HepG2 (cell line): ENCODE measurements around the gene ABT1. TPM values are rescaled to one million over a fixed set of nuclear protein-coding genes. Genes with fewer than 3 reads are reported as not detected.

ENCODE experiments used
- ATAC-seq: fragments of 200-7000 bp; cut with Tn5 transposase; 3 replicates; pipeline ENCODE4 v1.9.1; 2020; ENCODE audit warnings: mild to moderate bottlenecking, moderate library complexity
- BruUV-seq: library from RNA; stranded (reverse); fragments of 400-500 nt; replicated peaks from 2 replicates; lab custom pipeline; 2021; lab: Mats Ljungman, UMichigan
- CTCF ChIA-PET: fragments of 300-600 bp; formaldehyde crosslinking; extraction: SDS; loops from one replicate; lab custom pipeline; 2021; ENCODE audit warnings: low total read pairs, inconsistent platforms, low intra/inter-chr PET ratio; lab: Yijun Ruan, JAX
- POLR2A ChIA-PET: fragments of 350-600 bp; sonication (Branson Sonifier 250); formaldehyde crosslinking; loops from one replicate; lab custom pipeline; 2020; ENCODE audit warnings: antibody characterized with exemption, inconsistent platforms; lab: Yijun Ruan, JAX
- DNase-seq: peaks from one replicate; pipeline ENCODE4 v3.0.0-alpha.2; 2015; ENCODE audit warnings: low spot score
- FAIRE-seq: peaks from 3 replicates; lab custom pipeline; 2011; peaks lifted over from hg19 to GRCh38; lab: Jason Lieb, UNC
- H2AFZ ChIP-seq: one replicate; pipeline ENCODE4 v1.6.1; 2011; ENCODE audit warnings: low read length, inconsistent platforms
- H3K27ac ChIP-seq: fragments of 300-600 bp; 3 replicates; pipeline ENCODE4 v1.8.0; 2011; ENCODE audit warnings: mixed run types, mild to moderate bottlenecking, mixed read lengths, low read length, inconsistent platforms; ENCODE audit not compliant: insufficient read depth; ENCODE audit errors: extremely low read length
- H3K27me3 ChIP-seq, 2 experiments: fragments of 200-600 bp in 1 of 2; 2 replicates in 1 of 2; 3 replicates in 1 of 2; pipeline versions ENCODE4 v1.6.0 to v1.8.0; 2011; ENCODE audit warnings: low read length in 2 of 2, mild to moderate bottlenecking in 2 of 2, moderate library complexity in 2 of 2, inconsistent platforms in 1 of 2; ENCODE audit not compliant: insufficient read depth in 2 of 2, control insufficient read depth in 1 of 2
- H3K36me3 ChIP-seq, 2 experiments: fragments of 200-600 bp in 1 of 2; replicated peaks in 1 of 2; 2 replicates in 1 of 2; 3 replicates in 1 of 2; pipeline versions ENCODE4 v1.5.1 to v1.8.0; 2011; ENCODE audit warnings: low read length in 2 of 2, inconsistent platforms in 1 of 2; ENCODE audit not compliant: insufficient read depth in 2 of 2, control insufficient read depth in 1 of 2
- H3K4me1 ChIP-seq: 2 replicates; pipeline ENCODE4 v1.5.1; 2012; ENCODE audit warnings: low read length, inconsistent platforms; ENCODE audit not compliant: insufficient read depth
- H3K4me2 ChIP-seq: 2 replicates; pipeline ENCODE4 v1.6.0; 2011; ENCODE audit warnings: low read depth, low read length, inconsistent platforms
- H3K4me3 ChIP-seq, 3 experiments: fragments of 200-600 bp in 1 of 3; sonication (generic), shearing (Covaris generic) in 1 of 3; replicated peaks in 1 of 3; 2 replicates each; pipeline ENCODE4 v1.5.1; 2011 to 2016; ENCODE audit warnings: low read length in 3 of 3, inconsistent platforms in 2 of 3, low read depth in 2 of 3, mild to moderate bottlenecking in 2 of 3, control low read depth in 1 of 3, mixed read lengths in 1 of 3; ENCODE audit not compliant: insufficient read depth in 1 of 3
- H3K79me2 ChIP-seq: one replicate; pipeline ENCODE4 v1.6.1; 2011; ENCODE audit warnings: low read length, inconsistent platforms; ENCODE audit not compliant: insufficient read depth
- H3K9ac ChIP-seq: 2 replicates; pipeline ENCODE4 v1.6.0; 2011; ENCODE audit warnings: mild to moderate bottlenecking, low read depth, low read length, inconsistent platforms; ENCODE audit not compliant: insufficient read depth
- H3K9me3 ChIP-seq: 2 replicates; pipeline ENCODE4 v1.5.1; 2012; ENCODE audit warnings: mild to moderate bottlenecking, low read length
- H4K20me1 ChIP-seq: 2 replicates; pipeline ENCODE4 v1.6.0; 2011; ENCODE audit warnings: inconsistent platforms, mild to moderate bottlenecking, low read length, moderate library complexity; ENCODE audit not compliant: insufficient read depth
- ARNT ChIP-seq: fragments of 450-650 bp; IDR thresholded peaks from 2 replicates; pipeline ENCODE4 v1.6.1; 2017
- FOXP1 ChIP-seq, 2 experiments: fragments of 450-650 bp in 1 of 2; IDR thresholded peaks; 2 replicates each; pipeline ENCODE4 v1.6.1; 2017 to 2018; ENCODE audit warnings: antibody characterized with exemption in 1 of 2
- HNF1B ChIP-seq: sonication (generic); formaldehyde crosslinking; IDR thresholded peaks from 2 replicates; pipeline ENCODE4 v1.5.1; 2020; ENCODE audit warnings: mild to moderate bottlenecking, moderate library complexity, missing genetic modification reagents
- JUND ChIP-seq: sonication (generic); formaldehyde crosslinking; IDR thresholded peaks from 2 replicates; pipeline ENCODE4 v1.8.0; 2022; ENCODE audit warnings: mild to moderate bottlenecking, missing genetic modification reagents
- ZMYM3 ChIP-seq: sonication (generic); formaldehyde crosslinking; IDR thresholded peaks from 2 replicates; pipeline ENCODE4 v1.5.1; 2020; ENCODE audit warnings: mild to moderate bottlenecking, missing genetic modification reagents
- WGBS: methylation state at CpG from one replicate; pipeline ENCODE4 v1.1.6; 2017; ENCODE audit warnings: low lambda C conversion rate; 5-methylcytosine and 5-hydroxymethylcytosine counted together
- in situ Hi-C: cut with HindIII; loops from 2 replicates; pipeline ENCODE4 v1.10.0; 2017; ENCODE audit warnings: low pct_unique_long_range_greater_than_20kb; ENCODE audit not compliant: extremely low pct_ligation_motif_present
- intact Hi-C: fragments of 100-400 bp; cut with micrococcal nuclease; formaldehyde crosslinking; loops from one replicate; pipeline ENCODE4 v1.10.0; 2022; ENCODE audit not compliant: unreplicated experiment
- polyA plus RNA-seq, 8 experiments: library from polyadenylated mRNA; depleted of rRNA in 3 of 8; stranded (reverse) in 7 of 8; unstranded in 1 of 8; fragments of >200 nt; fragmentation: Illumina TruSeq in 4 of 8; extraction: Trizol in 4 of 8; gene quantifications; 2 replicates each; pipeline versions ENCODE4 v1.2.1 to v1.2.3, GENCODE V29; 2011 to 2016; ENCODE audit warnings: low read depth in 4 of 8, missing spikeins in 1 of 8, mixed read lengths in 1 of 8; ENCODE audit not compliant: insufficient read depth in 1 of 8
- total RNA-seq, 5 experiments: library from RNA; depleted of rRNA; stranded (reverse); fragments of >200 nt; fragmentation: Illumina TruSeq; extraction: Trizol; gene quantifications; 2 replicates each; pipeline ENCODE4 v1.2.3, GENCODE V29; 2016; ENCODE audit warnings: low read depth in 1 of 5

ABT1 gene
- total and polyA plus RNA-seq, 2 of the 13 experiments (the other 11 are each of a cell fraction or from before 2014, with no cell fraction given): 38.4 TPM

DNA sequence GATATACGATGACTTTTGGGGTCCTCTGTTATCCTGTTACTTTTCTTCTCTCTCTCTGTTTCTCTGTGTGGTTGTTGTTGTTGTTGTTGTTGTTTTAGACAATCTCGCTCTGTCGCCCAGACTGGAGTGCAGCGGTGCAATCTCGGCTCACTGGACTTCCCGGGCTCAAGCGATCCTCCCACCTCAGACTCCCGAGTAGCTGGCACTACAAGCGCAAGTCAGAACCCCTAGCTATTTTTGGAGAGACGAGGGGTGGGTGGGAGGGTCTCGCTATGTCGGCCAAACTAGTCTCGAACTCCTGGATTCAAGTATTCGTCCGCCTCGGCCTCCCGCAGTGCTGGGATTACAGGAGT is 19.1 kb upstream of the ABT1 start:
- in situ Hi-C loops (no loop called here), intact Hi-C loops (loop anchor here (1.0 kb wide), 1 partner anchor 19 kb away; the partner anchor contains the start of gene ABT1)
- Histone ChIP-seq H3K27me3 (0 out of 5 replicates have a peak, but pooled peaks cover 0 to 1% of the 10 kb centered on the region in 2 experiments), H3K9me3 (no peaks in the 10 kb centered on the region), H3K4me1 (peaks cover 37% of the 10 kb centered on the region), H2AFZ (peak overlapping the region; percentile 4), H3K9ac (peak overlapping the region; percentile 50; the same call in 1 of the 2 replicates), H3K79me2 (no peaks in the 10 kb centered on the region), H4K20me1 (no peaks in the 10 kb centered on the region), H3K36me3 (no peaks in the 10 kb centered on the region), H3K27ac (no peak overlapping the region), H3K4me3 (peak overlapping the region; percentile 54 to 71 (median 57)), H3K4me2 (peak overlapping the region; percentile 74)
- ChIA-PET POLR2A (interaction anchor here (1.0 to 1.2 kb wide), 2 partner anchors 40 to 1232 kb away, joined by 3 to 4 read pairs; partner anchors contain the start of gene HMGN4), CTCF (no interaction called here)
- FAIRE-seq (no peak), DNase-seq (no peak), ATAC-seq (no peak)
- WGBS: 45% methylated on average over 17 of the region's 17 CpGs
- BruUV-seq: no TSS peak
- peak; percentile 41; the same call in 1 of the 2 replicates for TF ChIP-seq FOXP1 (IDR thresholded peaks at IDR 0.05)
- TF ChIP-seq FOXP1 (CRISPR knock-in tag; IDR thresholded peaks at IDR 0.05): no peak
- TF ChIP-seq HNF1B: no peak
- TF ChIP-seq JUND: no peak

DNA sequence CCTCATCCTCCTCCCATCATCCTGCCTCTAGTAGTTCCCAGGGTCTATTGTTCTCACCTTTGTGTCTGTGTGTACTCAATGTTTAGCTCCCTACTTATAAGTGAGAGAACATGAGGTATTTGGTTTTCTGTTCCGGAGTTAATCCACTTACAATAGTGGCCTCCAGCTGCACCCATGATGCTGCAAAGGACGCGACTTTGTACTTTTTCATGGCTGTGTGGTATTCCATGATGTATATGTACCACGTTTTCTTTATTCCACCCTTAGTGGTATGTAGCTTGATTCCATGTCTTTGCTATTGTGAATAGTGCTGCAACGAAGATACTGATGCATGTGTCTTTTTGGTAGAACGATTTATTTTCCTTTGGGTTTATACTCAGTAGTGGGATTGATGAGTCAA is 18.5 kb upstream of the ABT1 start:
- TF ChIP-seq ARNT (no peak), ZMYM3 (CRISPR knock-in tag) (0 out of 2 replicates have a peak, but pooled peaks have one; percentile 33)
- Histone ChIP-seq H3K4me2 (no peak overlapping the region), H3K4me3 (no peak overlapping the region), H3K79me2 (no peaks in the 10 kb centered on the region), H2AFZ (no peak overlapping the region), H3K27ac (no peak overlapping the region), H3K27me3 (0 out of 5 replicates have a peak, but pooled peaks cover 0 to 1% of the 10 kb centered on the region in 2 experiments), H3K9me3 (no peaks in the 10 kb centered on the region), H3K4me1 (peaks cover 31% of the 10 kb centered on the region), H4K20me1 (no peaks in the 10 kb centered on the region), H3K9ac (no peak overlapping the region), H3K36me3 (no peaks in the 10 kb centered on the region)
- no TSS peak for BruUV-seq
- no peak for FAIRE-seq
- in situ Hi-C loops: no loop called here
- intact Hi-C loops: no loop called here
- no peak for DNase-seq
- ChIA-PET POLR2A (no interaction called here), CTCF (no interaction called here)
- WGBS: 75% methylated on average over 6 of the region's 6 CpGs
- ATAC-seq: no peak
